ENCODE measurements around the gene ZNF385B.

The ZNF385B gene

DNA sequence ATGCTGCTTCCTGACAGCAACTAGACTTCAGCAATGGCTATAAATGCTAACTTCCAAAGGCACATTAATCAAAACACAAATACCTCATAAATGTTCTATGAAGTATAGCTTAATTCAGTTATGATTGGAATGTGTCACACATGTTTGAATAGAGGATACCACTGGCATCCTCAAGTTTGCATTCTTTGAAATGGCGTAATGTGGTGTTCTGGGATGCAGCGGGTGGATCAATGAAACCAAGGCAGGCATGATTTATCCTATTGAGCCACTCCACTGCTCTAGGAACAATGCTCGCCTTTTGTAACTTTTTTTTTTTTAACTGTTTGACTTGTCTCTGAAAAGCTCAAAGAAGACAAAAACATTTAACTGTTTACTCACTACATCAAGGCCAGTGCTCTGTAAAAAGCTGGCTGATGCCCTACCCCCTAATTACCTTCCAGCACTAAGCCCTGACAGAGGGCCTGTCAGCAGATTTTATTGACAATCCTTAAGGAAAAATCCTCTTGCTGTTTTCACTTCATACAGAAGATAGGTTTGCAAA is 318.0 kb downstream of the ZNF385B start:
- no peak for DNase-seq

DNA sequence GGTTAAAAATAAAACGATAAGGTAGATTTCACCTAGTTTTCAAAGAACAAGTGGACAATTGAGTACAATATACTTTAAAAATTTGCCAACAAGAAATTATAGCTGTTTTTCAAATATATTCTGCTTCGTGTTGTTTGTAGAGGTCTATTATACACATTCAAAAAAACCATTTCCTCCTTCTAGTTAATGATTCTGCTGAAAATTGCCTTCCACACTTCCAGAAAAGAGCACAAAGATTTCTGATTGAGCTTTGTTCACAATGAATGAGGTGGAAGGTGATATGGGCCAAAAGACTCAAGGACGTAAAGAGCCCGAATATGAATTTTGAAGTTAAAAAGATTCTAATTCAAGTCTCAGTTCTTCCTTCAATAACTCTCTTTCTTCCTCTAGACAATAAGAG is 319.8 kb downstream of the ZNF385B start:
- no peak for DNase-seq

DNA sequence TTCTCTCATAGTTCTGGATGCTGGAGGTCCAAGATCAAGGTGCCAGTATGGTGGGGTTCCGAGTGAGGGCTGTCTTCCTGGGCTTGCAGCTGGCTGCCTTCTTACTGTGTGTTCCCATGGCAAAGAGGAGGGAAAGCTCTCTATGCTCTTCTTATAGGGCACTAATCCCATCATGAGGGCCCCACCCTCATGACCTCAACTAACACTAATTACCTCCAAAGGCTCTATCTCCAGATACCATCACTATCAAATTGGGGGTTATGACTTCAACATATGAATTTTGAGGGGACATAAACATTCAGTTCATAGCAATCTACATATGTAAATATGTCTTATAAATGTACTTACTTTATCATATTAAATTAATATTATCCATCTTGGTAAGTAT is 322.3 kb downstream of the ZNF385B start:
- DNase-seq, result no peak

DNA sequence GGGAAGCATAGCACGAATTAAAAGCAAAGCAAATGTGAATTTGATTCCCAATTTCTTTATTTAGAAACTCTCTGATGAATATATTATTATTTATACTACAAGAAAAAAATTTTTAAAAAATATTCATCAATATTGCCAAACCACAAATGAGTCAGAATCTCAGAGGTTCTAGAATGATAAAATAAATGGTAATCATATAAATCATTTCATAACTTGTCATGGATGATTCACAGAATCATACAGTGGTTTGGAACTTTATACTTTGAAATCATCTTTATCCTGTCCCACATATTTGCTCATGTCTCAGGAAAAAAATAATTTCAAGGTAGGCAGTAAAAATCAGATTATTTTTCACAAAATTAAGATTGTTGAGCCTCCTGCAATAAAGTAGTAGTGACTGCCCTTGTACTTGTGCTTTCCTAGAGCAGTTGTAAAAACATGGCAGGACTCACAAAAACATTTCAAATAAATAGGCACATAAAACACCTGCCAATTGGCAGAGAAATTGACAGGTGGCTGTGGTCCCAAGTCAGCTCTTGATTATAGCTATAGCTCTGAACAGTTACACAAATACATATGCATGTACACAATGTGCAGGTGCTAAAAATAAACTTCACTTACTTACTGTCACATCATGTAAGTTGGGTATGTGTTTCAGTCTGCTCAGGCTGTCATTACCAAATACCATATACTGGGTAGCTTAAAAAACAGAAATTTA is 322.8 kb downstream of the ZNF385B start:
- DNase-seq, result no peak

DNA sequence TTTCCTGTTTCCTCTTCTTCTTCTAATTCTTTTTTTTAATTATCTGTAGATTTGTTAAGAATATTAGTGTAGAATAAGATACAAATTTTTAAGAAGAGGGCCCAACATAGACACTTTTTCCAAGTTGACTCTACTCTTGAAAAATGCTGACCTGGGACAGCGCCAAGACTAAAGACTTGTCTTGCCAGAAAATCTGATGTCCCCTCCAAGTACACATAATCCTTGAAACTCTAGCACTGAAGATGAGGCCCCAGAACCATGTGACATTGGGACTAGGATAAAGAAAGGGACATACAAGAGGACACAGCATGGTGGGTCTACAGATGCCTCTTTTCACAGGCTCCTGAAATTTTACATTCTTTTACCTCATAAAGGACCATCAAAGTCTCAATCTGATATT is 325.2 kb downstream of the ZNF385B start:
- DNase-seq, result no peak

DNA sequence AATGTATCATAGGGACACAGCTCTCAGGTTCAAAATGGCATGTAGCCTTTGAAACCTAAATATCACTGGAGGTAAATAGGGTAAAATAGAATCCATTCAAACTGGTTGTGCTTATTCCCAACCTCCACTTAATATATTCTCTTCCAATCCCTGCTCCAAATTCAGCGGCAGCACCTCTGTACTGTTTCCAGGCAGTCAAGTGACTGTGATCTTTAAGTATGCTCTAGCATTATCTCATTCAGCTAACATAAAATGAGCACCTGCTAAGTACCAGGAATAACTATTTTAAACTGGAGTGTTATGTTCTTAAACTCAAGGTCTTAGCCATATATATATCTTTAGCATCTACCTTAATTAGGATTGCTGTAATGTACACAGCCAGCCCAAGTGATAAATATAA is 327.5 kb downstream of the ZNF385B start:
- no peak for DNase-seq

DNA sequence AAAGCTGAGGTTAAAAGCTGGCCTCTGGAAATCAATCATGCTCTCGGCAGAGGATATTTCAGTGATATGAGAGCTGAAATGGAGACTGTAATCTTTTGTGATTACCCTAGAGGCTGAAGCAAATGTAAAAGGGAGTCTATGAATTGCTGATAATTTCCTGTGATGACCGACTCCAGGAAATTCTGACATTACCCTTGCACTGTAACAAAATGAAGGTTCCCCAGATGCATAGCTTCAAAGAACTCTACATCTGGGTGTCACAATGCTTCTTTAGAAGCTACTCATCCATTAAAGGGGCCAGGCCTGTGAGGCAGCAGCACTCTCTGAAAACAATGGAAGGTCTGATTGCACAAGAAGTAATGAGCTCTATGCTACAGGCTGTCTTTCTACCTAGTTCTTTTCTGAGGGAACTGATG is 328.5 kb downstream of the ZNF385B start:
- DNase-seq, result no peak

DNA sequence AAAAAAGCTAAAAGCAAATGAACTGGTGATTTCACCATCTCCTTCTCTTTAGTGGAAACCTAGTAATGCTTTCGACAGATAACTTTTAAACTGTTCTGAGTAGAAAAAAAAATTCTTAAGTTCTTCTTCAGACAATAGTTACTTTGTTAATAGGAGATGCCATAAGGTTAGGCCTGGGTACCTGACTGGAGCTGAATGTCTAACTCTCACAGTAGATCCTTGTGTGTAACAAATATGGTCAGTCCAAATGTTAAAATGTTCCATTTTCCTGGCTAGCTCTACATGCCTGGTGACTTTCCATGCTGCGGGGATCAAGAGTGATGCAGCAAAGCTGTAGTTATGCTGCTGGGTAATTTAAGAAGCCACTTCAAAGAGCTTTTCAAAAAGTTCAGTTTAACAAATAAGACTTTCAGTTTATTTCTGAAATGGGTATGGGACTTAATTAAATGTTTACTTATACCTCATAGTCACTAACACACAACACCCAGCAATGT is 332.8 kb downstream of the ZNF385B start:
- no peak for DNase-seq

DNA sequence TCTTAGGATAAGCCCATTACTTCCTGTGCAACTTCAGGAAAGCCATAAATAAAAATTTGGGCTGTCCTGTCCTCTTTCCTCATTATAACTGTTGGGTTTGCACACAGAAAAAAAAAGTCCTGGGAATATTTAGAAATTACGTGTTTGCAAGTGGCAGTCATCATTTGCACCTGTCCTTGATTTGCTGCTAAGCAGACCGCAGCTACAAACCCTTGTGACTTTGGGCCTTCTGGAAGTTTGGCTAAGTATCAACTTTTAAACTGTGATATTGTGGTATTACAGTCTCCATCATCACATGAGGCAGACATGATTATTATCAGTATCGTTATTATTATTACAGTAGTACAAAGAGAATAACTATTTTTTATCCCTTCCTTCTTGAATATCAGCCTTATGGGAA is 336.1 kb downstream of the ZNF385B start:
- no peak for DNase-seq

DNA sequence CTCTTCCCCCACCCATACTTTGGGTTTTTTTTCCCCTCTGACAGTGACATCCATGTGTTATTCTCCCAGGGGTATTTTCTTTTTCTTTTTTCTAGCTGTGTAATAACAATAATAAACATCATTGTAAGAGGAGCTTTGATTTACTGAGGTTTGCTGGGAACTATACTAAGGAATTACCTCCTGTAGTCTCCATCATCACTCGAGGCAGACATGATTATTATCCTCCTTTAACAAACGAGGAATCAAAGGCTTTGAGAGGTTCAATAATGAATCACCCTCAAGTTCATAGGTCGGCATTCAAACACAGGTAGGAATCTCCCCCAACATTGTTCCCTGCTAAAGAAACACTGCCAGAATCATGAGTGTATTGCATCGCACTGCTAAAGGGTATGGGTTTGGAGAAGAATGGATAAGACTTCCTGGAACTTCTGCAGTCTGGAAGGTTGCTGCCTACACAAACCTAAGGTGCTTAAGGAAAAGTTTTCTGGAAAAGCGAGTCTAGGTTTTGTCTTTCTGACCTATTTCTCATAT is 336.5 kb downstream of the ZNF385B start:
- no peak for DNase-seq

DNA sequence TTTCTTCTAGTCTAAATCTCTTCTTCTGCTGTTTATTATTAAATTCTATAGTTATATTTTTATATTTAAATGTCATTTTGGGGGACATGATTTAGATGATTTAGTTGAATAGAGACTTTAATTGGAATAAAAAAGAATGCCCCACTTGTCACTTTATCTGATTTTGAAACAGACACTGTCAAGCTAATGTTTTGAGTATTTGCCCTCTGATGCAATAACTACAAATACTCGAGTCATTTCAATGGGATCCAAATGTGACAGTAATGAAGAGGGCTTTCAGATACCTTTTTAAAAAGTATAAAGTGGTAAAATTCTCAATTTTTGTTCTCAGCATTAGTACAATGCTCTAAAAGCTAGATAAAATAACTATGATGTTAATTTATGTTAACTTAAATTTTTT is 339.5 kb downstream of the ZNF385B start:
- DNase-seq, result no peak

DNA sequence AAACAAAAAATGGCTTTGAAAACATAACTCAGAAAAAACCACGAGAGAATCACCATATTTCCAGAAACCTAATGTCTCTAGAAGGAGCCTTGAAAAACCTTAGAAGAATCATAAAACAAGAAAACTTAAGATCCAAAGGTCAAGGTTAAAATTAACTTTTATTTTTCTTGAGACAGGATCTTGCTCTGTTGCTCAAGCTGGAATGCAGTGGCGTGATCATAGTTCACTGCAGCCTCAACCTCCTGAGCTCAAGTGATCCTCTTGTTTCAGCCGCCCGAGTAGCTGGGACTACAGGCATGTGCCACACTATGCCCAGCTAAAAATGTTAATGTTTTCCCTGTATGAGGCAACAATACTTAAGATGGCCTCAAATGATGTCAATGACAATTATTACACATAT is 342.6 kb downstream of the ZNF385B start:
- no peak for DNase-seq

DNA sequence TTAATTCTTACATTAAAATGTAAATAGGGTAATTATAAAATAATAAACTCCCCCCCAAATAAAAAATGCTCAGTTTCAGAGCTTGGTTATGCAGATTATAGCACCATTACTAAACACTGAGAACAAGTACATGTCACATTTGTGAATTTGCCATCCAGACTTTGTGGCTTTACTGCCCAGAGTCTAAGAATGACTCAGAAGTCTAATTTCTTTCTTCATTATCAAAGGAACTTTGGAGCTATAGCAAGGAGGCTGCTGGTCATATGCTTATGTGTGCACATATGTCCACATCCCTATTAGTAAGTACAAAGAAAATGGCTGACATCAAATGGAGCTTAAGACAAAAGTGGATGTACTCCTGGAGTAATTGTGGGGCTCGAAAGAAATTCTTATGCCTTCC is 348.2 kb downstream of the ZNF385B start:
- no peak for DNase-seq

DNA sequence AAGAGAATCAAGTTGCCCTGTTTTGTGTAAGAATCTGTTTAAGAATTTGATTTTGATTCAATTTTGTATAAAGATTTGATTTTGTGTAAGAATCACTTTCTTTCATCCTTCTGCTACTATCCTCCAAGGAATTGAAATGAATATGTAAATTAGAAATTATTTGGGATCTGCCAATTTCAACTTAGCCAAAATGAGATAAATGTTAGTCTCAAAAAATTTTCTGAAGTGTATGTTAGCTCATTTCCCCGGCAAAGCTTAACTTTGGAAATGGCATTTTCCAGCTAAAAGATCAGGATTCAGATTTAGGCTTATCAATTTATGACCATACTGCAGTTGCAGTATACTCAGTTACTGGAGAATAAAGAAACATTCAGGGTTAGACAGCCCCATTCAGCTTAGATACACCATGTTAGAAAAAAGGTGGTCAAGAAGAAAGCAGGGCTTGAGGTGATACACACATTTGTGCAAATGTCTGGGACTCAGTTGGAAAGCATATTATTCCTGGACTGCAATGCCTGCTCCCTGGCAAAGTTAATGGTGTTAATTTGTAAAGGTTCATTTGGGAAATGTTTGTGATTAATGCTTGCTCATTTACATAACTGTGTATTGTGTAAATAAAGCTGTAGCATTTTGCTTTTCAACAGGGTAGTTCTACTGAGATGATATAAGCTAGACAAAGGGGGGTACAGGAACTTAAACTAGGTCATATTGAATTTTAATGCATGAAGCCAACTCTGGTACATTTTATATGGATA is 349.0 kb downstream of the ZNF385B start:
- DNase-seq, result no peak

DNA sequence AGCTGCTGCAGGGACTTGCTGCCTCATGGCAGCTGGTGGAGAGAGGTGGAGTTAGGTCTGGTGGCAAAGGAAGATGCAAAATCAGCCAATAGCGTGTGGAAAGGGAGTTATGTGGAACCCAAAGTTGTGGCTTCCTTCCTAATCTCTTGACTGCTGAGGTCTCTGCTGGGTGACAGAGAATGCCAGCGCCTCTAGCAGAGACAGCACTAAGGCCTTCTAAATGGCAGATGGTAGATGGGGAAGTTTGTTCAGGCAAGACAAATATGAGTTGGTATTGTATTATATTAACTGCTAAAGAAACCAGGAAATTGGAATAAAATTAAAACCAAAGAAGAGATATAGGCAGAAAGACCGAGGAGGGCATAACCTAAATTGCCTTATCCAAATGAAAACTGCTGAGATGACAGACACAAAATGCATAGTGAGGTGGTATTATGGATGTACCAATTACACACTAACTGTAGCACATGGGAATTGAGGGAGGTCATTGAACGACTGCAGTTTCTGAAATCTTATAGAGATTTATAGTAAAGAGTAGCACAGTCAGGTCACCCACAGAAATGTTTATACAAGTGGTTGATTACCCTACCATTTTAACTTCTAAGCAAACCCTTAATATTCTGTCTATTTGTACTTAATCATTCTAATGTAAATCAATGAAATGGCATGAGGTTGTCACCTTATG is 350.2 kb downstream of the ZNF385B start:
- DNase-seq, result peak; percentile 18

DNA sequence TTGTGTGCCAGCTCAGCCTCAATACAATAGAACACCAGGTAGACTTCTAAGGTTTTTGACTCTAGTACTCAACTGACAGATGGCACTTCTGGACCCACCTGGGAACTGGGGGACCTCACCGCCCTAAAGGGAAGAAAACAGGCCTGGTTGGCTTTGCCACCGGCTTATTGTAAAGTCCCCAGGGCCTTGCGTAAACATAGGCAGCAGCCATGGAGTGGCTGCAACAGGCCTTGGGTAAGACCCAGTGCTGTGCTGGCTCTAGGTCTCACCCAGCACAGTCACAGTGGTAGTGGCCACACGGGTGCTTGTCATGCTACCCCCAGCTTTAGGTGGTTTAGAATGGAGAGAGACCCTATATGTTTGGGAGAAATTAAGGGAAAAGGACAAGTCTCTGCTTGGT is 366.1 kb downstream of the ZNF385B start:
- peak; percentile 47 for DNase-seq

DNA sequence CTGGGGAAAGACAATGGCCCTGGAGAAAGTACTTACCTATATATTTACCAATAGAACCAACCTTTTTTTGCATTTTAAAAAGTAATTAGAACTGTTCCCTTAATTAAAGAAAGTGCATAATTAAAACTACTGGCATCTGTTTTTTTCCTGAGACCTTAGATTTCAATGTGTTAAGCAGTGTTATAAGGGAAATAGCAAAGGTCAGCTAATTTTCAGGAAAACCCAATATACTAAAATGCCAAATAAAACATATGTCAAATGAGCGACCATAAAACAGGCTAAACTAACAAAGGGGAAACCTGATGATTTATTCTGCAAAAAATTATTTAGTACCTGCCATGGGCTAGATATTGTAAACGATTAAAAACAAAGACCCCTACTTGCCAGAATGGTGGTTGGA is 372.8 kb downstream of the ZNF385B start:
- DNase-seq, result no peak

DNA sequence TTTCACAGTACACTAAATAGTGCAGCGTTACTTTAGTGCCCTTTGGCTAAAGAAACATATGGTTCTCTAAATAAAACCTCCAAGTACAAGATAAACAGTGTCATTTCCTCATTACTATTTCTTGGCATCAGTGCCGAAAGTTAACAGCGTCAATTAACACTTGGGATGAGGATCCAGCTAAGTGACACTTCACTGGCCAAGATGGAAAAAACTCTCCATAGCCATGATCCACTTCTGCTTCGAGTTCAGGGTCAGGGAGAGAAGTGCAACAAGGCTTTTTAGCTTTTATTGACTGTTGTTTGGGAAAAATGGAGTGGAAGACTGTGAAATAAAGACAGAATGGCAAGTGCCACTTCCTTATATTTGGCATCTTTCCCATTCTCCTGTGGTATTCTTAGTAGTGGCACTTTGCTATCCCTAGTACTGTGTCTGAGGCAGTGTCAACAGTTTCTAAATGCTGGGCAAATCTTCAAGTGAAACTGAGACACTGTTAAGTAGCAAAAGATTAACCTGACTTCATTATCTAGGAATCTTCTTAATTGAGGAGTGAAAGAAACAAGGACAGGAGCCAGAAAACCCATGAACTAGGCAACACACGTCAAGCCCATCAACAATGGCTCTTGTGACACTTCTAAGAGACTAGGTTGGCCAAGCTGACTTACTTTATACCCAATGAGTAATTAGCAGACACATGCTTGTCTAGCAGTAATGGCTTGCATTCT is 374.2 kb downstream of the ZNF385B start:
- peak; percentile 10 for DNase-seq

DNA sequence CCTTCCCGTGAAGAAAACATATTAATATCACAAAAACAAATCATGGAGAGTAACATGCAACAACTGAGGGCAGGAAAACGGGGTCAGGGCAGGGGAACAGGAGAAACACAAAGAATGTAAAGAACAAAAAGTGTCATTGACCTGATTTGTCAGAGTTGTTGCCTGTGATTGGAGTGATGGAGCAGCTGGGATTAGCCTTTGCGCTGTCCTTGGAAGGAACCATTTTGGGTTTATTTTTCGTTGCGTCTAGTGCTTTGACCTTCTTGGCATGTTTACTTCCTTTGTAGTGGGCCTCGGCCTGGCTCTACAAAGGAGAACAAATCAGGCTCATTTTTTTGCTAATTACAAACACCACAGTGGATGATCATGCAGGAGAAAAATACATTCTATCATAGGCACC is 378.3 kb downstream of the ZNF385B start:
- DNase-seq, result no peak

DNA sequence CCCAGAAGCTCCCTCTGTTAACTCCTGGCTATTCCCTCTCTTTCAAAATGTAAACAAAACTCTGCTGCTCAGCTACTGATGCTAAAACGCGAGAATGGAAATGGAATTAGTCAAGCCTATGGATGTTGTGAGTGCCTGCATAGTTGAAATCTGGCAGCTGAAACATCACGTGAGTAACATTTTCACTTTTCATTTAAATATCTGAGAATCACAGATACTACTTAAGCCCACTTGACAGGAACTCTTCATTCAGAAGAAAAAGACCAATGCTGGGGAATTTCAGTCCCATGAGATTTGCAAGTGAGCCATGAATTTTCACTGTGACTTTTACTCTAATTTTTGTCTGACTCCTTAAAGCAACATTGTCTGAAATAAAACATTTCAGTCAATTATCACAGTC is 381.5 kb downstream of the ZNF385B start:
- peak; percentile 18 for DNase-seq

DNA sequence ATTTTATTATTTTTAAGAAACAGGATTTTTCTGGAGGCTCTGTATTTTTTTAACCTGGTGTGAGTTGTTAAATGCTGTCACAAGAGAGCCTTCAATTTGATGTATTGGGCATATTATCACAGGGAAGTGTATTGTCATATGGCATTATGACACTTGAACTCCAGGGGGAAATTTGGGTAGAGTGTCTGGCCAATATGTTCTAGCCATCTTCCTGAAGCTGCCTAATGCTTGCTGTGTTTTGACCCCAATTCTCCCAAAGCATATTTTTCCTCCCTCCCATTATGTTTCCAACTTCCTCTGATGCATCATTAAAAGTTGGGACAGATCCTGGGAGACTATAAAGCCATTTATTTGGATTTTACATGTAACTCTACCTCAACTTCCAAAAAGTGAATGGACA is 382.6 kb downstream of the ZNF385B start:
- DNase-seq, result peak; percentile 9

DNA sequence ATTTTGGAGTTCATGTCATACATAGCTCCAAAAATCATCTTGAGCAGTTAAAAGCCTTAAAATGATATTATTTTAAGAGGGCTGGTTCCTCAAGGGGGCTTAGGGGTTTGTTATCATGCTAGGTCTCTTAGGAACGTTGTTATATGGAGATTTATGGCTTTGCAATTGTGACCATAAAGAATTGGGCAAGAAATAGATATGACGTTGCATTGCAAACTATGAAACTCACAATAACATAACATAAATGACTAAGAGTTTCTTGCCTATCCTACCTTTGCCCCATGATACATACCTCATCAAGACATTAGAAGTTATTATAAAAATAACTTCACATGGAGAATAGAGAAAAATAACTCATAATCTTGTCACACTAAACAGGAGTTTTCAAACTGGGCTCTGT is 390.4 kb downstream of the ZNF385B start:
- no peak for DNase-seq

DNA sequence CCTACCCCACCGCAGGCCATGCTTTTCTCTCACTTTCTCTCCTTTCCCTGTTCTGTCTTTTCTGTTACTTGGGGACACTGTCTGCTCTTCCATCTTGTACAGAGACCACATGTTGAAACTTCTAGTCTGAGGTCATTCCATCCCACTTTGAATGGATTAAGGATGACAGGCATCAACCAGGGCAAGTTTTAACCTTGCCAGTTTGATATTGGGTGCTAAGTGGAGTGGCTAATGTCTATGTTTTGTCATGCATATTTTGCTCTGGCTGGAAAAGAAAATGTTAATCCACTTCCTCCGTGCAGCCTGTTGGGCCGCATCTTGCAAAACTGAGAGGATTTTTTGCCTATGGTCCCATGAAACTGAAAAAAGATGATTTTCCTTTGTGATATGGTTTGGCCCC is 391.3 kb downstream of the ZNF385B start:
- DNase-seq, result no peak
